ENCODE measurements around the gene RIMS4.
"Not testable (repeated sequence)": the region's sequence is repeated elsewhere in the genome, so short reads cannot be mapped to it uniquely, and the experiment has no call there.

RIMS4 gene

GRCh38 chr20:44829688-44830087, 19.3 kb upstream of the RIMS4 start:
- DNase-seq = no peak

DNA sequence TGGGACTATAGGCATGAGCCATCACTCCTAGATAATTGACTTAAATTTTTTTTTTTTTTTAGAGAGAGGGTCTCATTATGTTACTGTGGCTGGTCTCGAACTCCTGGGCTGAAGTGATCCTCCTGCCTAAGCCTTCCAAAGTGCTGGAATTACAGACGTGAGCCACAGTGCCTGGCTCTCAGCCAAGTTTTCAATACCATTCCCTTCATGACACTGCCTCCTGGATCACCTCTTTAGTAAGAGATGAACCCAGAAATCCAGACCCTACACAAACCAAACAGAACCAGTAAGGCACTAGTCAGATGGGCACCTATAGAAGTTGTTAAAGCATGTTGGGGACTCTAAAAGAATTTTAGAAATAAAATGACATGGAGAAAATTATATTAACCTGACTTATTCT, 18.3 kb upstream of the RIMS4 start:
- DNase-seq = no peak

DNA sequence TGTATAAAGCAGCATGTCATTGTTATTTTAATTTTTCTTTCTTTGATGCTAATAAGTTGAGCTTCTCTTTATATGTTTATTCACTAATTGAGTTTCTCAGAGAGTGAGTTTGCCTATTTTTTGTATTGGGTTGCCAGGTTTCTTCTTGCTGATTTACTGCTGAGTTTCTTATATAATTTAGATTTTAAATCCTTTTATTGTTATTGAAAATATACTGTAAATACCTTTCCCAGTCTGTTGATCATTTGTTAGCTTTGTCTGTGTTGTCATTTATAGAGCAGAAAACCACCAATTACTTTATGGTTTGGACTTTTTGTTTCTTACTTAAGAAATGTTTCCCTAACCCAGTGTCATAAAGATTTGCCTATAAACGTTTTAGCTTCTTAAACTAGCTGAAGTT, 17.1 kb upstream of the RIMS4 start:
- DNase-seq = no peak

- not testable (repeated sequence) for DNase-seq
Measured at GRCh38 chr20:44821576-44821975, 11.2 kb upstream of the RIMS4 start.

GRCh38 chr20:44819936-44820335, 9.6 kb upstream of the RIMS4 start:
- no peak for DNase-seq

- no peak for DNase-seq
Measured at GRCh38 chr20:44817143-44817910, 7.0 kb upstream of the RIMS4 start.

DNA sequence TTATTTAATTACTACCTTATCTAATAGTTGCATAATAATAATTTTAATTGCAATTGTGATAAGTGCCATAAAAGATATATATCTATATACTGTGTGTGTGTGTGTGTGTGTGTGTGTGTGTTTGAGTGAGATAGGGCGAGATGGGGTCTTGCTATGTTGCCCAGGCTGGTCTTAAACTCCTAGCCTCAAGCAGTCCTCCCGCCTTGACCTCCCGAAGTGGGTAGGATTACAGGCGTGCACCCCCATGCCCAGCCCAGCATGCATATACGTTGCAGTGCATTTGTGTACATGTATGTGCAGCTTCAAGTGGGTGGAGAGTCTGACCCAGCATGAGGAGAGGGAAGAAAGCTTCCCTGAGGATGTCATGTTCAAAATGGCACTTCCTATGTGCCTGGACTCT, 4.6 kb upstream of the RIMS4 start:
- no peak for DNase-seq

GRCh38 chr20:44811150-44811685, 872 bp upstream of the RIMS4 start:
- DNase-seq = no peak

DNA sequence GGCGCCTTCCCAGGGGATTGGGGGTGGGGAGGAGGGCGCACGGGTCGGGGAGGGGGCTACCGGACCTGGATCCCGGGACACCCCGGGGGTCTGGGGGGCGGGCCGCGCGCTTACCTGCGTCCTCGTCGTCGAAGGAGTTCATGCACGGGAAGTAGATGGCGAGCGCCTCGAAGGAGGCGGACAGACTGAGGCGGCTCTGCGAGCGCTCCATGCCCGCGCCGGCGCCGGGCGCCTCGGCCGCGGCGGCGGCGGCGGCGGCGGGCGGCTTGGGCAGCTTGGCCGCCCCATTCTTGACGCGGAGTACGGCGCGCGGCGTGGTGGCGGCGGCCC, 320 bp downstream of the RIMS4 start:
- no peak for DNase-seq

DNA sequence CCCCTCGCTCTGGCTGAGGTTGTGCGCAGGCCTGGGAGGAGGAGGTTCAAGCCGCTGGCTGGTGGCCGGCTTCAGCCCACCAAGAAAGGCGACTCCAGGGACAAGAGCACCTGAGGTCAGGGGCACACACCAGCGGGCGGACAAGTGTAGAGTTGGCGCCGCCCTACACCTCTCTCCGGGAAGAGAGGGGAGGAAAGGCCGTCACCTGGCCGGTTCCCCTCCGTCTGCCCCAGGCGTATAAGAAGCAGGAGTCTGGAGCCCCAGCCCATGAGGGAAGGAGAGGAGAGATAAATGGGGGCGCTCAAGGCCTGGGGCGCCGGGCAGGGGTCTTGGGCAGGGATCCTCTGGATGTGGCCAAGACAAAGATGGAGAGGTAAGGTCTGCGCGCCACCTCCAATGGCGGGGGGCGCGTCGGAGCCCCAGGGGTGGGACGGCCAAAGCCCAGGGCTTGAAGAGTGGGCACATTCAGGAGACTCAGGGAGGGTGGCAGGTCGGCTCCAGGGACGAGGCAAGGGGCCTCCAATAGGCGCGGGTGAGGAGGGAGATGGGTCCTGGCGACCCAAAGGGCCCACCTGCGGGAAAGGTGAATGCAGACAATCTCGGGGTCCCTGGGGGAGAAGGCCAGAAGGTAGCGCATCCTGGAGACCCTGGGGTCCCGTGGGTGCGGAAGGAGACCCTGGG, 826 bp downstream of the RIMS4 start:
- no peak for DNase-seq

- DNase-seq = no peak
Measured at GRCh38 chr20:44807684-44808056, 2.7 kb downstream of the RIMS4 start.

DNA sequence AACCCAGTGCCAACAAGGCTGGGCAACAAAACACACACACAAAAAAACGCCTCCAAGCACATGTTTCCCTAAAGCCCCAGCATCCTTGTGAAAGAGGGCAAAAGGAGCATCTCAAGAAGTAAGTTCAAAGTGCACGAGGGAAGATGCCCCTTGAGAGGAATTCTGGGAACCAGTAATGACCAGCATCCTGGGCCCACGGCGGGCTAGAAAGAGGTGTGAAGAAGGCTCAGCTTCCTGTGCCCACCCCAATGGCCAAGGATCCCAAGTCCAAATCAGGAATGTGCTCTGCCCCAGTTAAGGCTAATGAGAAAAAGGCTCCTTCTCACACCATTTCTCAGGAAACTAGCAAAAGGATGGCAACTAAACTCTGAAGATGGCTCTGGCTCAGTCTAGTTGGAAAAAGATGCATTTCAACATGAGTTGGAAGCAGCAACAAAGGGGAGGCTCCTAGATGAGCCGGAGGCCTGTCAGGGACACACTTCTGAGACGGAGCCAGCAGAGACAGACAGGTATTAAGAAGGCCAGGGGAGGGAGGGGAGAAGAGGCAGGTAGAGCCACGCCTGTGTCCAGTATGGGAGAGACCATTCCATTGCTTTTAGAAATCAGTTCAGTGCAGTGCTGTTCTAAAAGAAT, 3.2 kb downstream of the RIMS4 start:
- DNase-seq = no peak

DNA sequence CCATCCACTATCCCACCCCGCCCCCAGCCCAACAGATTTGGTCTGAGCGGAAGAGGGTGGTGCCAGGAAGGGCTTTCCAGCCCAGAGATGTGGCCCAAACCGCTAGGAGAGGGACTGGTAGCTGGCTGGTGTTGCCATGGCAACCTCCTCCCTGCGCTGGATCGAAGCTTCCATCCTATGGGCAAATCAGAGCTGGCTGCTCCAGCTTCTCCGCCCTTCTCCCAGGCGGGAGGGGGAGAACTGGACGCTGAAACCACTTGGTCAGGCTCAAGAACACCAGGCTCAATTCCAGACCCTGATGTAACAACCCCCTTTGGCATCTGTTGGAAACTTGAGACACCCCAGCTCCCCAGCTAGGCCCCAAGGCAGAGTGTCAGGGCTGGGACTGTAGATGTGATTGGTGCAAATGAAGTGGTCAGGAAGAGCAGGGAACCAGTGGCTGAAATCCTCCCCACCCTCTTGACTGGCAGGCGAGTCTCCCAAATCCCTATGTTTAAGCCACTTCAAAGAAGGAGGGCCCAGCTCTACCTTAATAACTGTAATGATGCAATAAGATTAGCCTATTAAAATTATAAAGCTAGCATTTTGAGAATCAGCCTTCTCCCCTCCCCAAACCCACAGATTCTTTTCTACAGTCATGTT, 4.2 kb downstream of the RIMS4 start:
- no peak for DNase-seq

DNA sequence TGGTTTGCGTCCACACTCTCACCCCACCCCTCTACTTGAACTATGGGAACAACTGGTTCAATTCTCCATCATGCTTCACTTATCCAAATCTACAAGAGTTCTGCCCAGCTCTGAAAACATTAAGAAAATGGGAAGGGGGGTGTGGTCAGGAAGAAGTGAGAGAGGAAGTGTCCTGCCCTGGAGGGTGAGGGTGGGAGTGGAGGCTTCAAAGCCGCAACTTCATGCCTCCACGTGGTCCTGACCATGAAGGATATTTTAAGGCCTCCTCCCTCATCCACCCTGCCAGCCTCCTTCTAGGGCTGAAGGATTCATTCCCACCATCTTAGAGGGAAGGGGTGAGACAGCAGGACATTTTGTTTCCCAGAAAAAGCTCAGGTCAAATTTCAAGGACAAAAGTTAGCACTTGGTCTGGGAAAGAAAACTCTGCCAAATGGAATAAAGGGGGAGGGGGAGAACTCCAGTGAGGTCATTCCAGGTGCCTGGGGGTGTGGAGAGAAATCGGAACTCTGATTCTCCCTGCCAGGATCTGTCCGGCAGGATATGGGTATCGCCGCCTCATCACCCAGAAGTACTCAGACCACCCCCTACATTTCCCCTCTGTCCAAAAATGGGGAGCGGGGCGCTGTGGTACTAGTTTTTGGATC, 4.9 kb downstream of the RIMS4 start:
- no peak for DNase-seq

- DNase-seq = no peak
Measured at GRCh38 chr20:44803383-44803941, 6.9 kb downstream of the RIMS4 start.

GRCh38 chr20:44802702-44803101, 7.6 kb downstream of the RIMS4 start:
- no peak for DNase-seq

DNA sequence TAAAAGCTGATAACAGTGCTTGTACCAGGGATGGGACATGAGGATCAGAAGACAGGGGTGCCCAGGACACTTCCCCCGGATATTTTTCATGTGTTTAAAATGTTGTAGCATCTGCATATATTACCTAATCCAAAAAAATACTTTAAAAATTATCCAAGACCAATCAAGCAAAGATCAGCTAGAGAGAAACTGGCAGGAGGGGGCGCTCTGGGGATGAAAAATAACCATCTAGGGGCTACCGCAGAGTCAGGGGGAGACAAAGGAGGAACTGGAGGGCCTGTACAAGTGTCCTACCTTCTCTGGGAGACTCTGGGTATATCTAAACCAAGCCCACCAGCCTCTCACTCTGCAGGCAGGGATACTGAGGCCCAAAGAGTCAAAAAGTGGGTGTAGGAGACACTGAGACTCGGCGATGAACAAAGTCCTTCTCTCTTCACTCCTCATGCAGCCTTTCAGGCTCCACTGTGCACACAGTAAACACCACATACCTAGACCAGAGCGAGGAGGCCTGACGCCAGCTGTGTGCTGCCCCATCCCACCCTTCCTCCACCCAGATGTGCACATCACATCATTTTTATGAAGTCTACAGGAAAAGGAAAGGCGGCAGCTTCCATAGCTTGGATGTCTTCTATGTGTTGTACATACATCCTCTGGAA, 9.8 kb downstream of the RIMS4 start:
- no peak for DNase-seq

DNA sequence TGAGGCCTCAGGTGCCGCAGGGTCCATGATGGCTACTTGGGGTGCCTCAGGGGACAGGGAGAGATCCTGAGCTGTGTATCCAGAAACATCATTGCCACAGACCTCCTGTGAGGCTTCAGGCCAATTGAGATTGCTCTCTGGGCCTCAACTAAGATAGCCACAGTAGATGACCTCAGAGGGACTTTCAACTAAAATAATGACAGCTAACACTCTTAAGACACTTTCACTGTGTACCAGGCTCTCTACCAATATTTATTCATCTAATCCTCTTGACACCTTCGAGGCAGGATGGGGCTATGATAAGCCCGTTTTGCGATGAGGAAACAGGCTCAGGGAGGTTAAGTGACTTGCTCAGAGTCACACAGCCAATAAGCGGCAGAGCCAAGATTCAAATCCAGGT, 10.7 kb downstream of the RIMS4 start:
- no peak for DNase-seq

DNA sequence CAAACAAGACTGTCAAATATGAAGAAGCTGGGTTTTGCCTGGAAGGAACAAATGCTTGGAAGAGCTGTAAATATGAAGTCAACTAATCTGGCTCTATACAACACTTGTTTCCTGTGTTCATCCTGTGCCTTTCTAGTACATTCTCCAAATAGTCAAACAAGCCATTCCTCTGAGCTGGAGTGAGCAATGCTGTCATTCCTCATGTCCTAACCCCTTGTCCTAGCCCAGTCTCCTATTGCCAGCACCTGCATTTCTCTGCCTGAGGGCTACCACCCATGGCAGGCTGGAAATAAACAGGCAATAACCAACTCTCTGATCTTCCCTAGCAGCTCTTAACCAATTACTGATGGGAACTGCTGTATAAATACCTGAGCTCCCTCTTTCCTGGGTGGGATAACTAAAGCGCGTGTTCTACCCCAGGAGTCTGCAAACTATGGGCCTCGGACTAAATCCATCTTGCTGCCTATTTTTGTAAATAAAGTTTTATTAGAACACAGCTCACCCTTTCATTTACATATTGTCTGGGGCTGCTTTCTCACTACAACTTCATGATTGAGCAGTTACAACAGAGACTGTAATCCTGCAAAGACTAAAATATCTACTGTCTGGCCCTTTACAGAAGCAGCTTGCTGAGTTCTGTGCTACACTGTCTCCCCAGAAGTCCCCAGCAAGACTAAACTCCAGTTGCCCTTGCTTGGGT, 13.4 kb downstream of the RIMS4 start:
- no peak for DNase-seq

DNA sequence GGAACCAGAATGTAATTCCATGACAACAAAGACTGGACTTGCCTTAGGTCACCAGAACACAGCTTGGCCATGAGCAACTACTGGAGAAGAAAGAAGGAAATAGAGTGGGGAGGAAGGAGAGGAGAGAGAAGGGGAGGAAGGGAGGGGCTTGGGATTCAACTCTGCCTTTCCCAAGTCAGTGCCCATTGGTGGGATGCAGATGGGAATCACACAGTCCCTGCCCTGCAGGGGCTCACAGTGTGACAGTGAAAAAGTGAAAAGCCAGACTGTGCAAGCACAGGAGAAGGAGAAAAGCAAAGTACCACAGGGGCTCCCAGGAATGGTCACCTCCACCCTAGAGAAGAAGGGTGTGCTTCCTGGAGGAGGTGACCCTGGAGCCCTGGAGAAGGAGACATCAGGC, 14.0 kb downstream of the RIMS4 start:
- no peak for DNase-seq

DNA sequence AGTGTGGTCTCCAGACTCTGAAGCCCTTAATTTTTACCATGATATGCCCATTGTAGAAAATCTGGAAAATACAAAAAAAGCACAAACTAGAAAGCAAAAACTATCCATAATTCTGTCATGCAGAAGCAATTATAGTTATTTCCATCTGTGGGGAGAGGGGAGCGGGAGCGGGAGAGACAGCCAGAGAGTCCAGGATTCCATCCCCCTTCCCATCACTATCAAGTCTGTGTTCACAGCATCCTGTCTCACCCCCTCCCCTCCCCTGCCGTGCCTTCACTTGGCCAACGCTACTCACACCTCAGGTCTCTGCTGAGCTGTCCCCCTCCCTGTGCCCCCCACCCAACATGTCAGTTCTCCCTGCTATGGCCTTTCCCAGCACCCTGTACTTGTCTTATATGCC, 14.5 kb downstream of the RIMS4 start:
- DNase-seq = no peak

DNA sequence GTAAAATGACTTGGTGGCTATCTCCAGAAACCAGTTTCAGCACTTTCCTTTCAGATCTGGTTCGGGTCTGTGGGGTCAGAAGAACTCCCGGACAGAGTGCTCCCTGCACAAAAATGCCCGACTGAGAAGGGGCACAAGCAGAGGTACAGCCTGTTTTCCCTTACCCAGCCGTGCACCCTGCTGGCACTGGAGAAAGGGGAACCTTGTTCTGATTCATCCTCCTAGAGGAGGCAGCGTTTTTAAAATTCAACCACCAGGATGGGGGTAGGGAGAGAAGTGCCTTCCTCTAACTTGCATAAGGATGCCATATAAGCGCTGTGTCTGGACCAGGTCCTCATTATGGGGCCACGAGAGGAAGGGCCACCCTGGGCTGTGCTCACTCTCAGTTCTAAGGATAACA, 17.6 kb downstream of the RIMS4 start:
- no peak for DNase-seq
